ENCODE results near the gene GPSM1. TPM values are rescaled to one million over a fixed set of nuclear protein-coding genes. Genes with fewer than 3 reads are reported as not detected.
"Not testable (repeated sequence)": the region's sequence is repeated elsewhere in the genome, so short reads cannot be mapped to it uniquely, and the experiment has no call there.

The GPSM1 gene
- polyA plus RNA-seq, 1 donor = 28.5 TPM

DNA sequence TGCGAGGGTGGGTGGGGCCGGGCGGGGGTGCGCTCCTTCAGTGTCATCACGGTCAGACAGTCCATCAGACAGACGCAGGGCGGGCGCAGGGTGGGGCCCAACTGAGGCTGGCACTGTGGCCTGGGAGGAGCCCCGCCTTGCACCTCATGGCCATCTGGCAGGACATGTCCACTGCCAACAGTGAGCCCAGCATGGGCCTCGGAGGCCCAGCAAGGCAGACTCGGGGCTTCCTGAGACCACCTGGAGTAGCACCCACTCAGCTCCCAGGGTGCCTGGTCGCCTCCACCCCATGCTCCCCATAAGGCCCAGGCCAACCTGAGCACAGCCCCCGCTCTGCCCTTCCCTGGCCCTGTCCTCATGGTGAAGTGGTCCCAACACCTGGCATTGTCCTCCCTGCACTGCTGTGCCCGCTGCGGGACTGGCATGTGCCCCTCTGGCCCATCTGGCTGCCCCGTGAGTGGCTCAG is 8.5 kb upstream of the GPSM1 start:
- DNase-seq = no peak

DNA sequence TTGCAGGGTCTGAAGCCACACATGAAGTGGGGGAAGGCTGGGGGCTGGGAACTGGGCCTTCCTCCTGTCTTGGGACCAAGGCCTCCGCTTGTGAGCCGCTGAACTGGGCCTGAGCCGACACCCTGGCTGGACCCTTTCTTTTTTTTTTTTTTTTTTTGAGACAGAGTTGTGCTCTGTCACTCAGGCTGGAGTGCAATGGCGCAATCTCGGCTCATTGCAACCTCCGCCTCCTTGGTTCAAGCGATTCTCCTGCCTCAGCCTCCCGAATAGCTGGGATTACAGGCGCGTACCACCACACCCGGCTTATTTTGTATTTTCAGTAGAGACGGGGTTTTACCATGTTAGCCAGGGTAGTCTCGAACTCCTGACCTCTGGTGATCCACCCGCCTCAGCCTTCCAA is 8.1 kb upstream of the GPSM1 start:
- not testable (repeated sequence) for DNase-seq

DNA sequence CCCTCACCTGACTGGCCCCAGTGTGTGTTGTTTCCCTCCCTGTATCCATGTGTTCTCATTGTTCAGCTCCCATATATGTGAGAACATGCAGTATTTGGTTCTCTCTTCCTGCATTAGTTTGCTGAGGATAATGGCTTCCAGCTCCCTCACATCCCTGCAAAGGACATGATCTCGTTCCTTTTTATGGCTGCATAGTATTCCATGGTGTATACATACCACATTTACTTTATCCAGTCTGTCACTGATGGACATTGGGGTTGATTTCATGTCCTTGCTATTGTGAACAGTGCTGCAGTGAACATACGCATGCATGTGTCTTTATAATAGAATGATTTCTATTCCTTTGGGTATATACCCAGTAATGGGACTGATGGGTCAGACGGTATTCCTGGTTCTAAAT is 7.4 kb upstream of the GPSM1 start:
- not testable (repeated sequence) for DNase-seq

DNA sequence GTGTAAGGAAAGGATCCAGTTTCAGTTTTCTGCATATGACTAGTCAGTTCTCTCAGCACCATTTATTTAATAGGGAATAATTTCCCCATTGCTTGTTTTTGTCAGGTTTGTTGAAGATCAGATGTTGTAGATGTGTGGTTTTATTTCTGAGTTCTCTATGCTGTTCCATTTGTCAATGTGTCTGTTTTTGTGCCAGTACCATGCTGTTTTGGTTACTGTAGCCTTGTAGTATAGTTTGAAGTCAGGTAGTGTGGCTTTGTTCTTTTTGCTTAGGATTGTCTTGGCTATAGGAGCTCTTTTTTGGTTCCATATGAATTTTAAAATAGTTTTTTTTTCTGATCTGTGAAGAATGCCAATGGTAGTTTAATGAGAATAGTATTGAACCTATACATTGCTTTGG is 6.4 kb upstream of the GPSM1 start:
- not testable (repeated sequence) for DNase-seq

DNA sequence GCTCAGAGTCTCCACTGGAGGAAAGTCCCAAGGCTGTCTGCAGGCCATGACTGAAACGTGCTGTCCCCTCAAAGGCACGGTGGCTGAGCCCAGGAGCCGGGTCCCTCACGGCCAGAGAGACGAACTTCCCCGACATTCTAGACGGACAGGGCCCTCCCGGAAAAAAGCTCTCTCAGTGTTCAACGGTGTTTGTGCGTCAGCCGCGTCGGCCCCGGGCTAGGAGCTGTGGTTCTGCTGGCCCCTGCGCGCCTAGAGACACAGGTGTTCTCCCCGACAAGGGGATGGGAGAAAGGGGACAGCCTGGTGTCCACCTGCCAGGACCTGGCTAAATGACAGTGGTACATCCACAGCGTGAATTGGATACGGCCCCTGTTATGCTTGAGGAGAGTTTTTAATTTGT is 5.8 kb upstream of the GPSM1 start:
- no peak for DNase-seq

DNA sequence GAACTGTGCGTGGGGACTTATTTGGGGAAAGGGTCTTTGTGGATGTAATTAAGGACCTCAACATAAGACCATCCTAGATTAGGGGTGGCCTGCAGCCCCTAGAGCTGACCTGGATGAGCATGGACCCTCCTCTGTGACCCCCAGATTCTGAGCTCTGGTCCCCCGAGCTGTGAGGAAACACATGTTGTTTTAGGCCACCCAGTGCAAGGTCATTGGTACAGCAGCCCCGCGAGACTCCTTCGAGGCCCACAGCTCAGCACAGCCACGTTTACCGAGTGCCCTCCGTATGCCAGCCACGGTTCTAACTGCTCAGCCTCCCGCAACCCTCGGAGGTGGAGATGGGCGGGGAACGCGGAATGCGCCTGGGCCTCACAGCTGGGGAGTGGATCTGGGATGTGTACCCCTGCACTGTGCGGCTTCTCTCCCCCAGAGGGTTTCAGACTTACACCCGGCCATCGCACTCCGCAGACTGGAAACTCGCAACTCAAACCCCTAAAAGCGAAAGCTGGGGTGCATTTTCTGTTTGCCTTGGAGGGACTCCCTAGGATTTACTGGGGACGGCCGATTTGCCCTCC is 4.5 kb upstream of the GPSM1 start:
- no peak for DNase-seq

DNA sequence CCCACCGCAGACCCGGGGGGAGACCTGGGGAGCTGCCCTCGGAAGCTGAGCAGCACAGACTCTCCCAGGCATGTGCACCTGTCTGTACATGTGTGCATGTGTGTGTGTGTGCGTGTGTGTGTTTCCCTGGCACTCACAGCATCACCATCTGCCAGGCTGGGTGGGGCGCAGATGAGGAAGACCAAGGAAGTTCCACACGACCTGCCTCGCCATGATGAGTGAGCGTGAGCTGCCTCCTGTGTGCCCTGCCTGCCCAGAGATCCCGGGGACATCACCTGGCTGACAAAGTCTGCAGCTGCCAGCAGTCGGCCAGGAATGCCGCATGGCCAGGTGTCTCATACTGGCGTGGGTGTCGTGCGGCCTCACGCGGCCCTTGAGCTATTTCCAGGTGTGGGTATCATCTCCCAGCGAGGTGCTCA is 4.0 kb upstream of the GPSM1 start:
- no peak for DNase-seq

DNA sequence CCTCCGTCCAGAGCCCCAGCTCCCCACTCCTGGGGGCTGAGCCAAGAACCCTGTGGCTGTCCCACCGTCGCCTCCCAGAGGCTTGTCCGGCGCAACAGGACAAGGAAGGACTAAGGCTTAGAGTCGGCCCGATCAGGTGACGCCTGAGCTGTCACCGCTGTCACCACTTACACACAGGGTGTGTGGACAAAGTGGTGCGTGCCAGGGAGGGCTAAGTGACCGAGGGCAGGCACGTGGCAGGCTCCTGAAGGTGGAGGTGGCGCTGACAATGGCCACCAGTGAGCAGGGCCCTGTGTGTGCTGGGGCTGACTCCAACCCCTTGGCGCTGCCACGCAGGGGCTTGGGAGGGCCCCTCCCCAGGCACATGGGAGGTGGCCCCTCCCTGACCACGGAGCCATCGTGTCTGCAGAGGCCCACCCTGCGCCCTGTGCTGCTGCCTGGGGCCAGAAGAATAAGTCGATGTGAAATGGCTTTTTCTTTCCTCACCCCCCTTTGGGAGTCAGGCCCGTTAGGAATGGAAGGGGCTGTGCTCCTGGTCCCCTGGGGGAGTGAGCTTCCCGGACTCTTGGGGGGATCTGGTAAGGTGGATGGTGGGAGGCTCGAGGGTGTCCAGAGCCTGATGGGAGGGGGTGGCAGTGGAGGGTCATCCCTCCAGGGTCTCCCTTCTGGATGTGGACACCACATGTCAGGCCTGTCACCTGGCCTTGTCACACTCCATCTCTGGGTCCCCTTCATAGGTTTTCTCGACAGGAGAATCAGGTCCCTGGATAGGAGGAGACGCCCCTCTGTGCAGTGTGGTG is 2.6 kb upstream of the GPSM1 start:
- DNase-seq = no peak

DNA sequence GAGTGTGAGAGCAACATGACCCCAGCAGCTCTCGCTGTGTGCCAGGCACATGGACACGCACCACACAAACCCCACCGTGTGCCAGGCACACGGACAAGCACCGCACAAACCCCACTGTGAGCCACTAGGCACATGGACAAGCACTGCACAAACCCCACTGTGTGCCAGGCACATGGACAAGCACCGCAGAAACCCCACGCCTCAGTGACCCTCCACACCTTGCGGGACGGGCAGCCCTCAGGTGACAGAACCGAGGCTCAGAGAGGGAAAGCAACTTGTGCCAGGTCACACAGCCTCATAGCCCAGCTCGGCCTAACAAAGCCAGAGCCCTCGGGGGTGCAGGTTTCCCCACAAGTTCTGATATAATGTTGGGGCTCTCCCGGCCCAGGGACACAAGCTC is 2.0 kb upstream of the GPSM1 start:
- DNase-seq = no peak

DNA sequence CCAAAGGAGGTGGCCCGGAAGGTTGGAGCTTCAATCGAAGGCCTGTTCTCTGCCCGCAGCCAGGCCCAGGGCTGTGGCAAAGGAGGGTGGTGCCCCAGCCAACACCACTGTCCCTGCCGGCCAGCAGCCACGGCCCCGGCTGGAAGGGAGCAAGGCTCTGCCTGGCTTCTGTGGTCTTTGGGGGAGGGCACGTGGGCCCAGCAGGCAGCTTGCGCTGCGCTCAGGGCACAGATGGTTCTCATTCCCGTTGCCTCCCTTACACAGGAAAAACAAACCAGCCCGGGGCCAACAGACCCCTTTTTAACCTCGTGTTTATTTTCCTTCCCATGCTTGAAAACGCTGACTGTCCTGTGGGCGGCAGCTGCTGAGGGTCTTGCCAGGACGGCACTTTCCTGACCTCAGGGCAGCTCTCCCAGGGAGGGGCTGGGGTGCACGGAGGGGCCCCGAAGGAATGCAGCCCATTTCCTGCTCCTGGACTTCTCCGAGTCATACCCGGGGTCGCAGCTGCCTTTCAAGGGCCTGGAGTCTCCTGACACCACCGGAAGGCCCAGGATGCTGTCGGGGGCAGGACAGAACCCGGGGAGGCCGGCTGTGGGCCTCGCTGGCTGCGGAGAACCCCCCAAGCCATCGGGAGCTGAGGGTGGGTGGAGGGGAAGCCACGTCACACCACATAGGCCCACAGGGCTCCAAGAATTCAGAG is 1.1 kb upstream of the GPSM1 start:
- DNase-seq = no peak

DNA sequence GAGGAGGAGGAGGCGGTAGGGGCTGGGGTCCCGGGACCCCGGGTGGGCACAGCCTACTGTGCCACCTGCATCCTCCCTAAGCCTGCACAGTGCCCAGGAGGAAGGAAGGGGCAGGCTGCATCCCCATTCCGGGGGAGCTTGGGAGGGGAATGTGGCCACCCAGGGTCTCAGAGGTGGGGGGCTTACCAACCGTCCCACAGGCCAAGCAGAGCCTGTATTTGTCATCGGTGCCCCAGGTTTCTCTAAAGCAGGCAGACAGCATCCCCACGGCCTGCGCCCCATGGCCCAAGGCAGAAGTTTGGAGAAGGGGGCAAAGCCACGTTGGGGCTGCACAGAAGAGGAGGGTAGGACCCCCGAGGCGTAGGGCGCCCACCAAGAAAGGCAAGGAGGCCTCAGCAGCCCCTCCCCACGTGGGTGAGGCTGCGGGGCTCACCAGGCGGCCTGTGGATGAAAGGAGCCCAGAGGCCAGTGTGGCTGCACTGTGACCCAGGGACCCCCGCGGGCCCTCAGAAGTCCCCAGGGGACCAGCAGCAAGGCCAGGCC is 507 bp upstream of the GPSM1 start:
- DNase-seq = no peak

DNA sequence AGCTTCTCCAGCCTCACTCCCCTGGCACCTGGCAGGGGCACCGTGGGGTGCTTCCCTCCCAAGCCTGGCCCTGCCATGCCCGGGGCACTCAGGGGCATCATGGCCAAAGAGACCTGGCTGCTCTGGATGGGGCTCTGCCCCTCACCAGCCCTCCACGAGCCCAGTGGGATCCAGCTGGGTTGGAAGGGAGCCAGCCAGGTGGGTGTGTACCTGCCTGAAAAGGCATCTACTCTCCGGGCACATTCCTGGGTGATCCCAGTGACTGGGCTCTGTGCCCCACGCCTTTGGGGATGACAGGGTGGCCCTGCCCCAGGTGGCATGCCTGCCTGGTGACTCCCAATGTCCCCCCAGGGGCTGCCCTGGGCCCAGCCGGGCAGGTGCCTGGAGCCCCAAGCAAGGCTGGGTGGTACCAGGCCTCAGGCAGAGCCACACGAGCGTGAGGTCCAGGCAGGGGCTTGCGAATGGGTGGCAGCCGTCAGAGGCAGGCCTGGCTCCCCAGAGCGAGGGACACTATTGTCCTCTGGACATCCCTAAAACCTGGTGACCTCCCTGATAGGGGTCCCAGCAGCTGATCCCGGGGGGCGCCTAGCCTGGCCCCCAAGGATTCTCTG is 777 bp downstream of the GPSM1 start:
- no peak for DNase-seq

DNA sequence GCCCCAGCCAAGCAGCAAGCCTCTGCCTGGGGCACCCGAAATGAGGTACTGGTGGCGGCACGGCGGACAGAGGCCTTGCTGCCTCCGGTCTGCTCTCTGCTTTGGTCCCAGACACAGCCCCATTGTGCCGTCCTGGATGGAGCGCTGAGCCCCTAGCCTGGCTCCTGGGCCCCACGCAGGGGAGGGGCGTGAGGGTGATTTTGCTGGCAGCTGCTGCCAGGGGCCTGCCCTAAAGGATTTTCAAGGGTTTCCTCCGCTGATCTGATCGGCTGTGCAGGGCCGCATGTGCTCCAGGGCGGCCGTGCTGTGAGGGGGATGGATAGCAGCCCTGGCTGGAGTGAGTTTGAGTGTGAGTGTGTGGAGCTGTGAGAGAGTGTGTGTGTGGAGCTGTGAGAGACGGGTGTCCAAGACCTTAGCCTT is 1.3 kb downstream of the GPSM1 start:
- DNase-seq = no peak

DNA sequence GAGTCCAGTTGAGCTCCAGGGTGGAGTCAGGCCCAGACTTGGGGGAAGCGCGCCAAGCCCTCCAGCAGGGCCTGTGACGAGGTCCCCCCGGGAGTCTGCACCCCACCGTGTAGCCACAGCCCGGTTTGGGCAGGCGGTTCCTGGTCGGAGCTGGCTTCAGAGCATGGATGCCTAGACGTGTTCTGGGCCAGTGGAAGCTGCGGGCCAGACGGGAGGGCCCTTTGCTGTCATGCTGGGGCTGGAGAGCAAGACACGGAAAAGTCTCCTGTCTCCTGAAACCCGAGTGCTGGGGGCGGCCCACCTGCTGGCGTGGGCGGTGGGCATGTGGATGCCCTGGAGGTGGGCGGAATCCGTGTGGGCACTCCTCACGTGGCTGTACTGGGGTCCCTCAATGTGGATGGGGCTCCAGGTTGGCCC is 1.9 kb downstream of the GPSM1 start:
- DNase-seq = no peak

DNA sequence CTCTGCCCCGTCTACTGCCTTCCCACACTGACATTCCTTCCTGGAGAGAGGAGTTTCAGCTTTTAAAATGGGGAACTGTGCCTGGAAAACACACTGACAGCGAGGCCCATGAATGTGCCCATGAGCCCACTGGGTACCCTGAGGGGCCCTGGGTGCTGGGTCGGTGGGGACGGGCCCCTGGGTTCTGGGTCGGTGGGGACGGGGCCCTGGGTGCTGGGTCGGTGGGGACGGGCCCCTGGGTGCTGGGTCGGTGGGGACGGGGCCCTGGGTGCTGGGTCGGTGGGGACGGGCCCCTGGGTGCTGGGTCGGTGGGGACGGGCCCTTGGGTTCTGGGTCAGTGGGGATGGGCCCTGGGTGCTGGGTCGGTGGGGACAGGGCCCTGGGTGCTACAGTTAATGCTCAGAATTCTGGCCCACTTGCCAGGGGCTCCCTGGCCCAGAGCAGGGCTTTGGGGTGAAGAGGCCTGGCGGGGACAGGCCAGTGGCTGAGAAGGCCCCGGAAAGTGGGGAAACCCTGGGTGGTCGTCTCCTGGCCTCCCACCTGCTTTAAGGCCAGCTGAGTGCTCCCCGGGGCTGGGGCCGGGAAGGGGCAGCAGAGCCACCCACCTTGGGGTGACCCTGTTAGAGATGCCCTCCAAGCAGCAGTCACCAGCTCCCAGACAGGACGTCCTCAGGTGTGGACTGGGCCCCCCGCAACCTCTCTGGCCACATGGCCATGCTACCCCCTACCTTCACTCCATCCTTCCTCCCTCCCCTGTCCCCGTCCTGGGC is 2.5 kb downstream of the GPSM1 start:
- no peak for DNase-seq

DNA sequence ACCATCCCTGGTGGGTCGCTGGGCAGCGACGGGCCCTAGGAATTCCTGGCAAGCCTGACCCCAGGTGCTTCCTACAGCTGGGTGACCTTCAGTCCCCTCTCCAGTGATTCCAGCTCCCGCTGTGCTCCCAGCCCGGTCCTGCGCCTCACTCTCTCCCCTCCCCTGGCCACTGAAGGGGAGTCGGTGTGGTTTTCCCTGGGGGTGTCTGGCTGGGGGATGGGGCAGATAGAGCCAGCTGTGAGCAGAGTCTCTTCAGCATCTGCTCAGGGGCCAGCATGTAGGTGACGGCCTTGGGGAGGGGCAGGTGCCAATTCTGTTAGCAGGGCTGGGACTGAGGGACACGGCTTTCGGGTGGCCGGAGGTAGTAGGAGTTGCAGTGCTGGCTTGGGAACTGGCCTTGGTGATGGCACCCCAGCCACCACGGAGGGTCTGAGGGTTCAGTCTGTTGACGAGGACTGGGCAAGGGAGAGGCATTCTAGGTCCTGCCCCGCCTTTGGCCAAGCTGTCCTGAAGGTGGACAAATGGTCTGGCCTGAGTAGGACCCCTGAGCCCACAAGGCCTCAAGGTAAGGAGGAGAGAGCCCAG is 3.2 kb downstream of the GPSM1 start:
- no peak for DNase-seq

DNA sequence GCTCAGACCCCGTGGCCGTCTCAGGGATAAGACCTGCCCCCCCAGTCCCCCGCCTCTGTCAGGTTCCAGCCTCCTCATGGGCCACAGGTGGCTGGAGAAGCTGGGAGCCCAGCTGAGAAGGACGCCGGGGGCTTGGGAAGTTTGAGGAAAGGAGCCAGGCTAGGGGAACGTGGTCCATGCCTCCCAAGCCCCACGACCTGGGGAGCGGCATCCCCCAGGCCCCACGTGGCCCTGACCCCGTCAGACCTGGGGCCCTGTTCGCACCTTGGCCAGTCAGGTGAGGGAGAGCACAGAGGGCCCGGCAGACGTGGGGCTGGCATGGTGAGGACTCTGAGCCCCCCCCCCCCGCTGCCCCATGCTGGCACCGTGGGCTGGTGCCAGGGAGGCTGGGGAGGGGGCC is 3.7 kb downstream of the GPSM1 start:
- no peak for DNase-seq

DNA sequence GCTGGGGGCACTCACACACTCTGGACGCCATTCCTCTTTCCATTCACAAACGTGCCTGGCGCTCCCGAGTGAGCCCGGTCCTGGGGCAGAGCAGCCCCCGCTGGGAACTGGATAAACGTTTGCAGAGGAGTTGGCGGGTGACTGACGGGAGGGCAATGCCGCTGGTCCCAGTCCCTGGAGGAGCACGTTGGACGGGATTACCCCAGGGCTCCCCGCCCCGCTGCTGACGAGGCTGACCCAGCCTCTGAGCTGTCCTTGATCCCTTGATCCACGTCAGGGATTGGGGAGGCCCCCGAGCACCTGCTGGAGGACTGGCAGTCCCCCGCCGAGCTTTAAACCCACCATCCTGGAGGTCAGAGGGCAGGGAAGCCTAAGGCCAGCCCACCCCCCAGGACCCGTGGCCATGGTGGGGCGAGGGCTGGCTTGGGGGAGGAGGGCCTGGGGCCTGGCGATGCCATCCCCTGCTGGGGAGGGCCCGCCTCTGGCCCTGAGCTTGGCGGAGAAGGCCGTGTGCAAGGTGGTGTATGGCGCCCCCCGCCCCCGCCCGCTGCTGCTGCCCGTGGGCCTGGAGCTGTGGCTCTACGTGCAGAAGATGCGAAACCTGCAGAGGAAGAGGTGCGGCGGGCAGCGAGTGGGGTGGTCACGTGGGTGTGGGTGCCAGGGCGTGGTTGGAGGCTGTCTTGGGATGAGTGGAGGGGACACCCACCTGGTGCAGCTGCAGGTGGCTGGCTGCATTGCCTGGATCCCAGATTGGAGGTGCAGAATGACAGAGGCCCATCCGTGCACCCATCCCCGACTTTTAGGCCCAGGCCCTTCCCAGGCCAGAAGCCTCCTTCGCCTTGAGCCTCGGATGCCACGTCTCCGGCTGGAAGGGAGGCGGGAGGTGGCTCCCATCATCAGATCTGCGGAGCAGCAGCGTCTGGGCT is 4.5 kb downstream of the GPSM1 start:
- no peak for DNase-seq

DNA sequence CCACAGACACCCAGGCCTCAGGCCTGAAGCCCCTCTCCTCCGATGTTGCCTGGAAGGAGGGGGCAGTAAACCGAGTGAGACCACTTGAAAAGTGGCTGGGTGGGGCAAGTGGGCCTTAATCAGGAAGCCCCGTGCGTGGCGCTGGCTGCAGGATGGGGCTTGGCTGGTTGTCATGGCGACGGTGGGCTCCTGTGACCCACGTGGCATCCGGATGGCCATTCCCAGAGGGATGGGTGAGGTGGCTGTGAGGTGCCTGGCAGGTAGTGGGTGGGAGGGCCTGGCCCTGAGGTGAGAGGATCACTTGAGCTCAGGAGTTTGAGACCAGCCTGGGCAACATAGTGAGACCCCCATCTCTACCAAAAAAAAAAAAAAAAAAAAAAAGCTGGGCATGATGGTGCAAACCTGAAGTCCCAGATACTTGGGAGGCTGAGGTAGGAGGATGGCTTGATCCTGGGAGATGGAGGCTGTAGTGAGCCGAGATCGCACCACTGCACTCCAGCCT is 5.2 kb downstream of the GPSM1 start:
- DNase-seq = no peak

DNA sequence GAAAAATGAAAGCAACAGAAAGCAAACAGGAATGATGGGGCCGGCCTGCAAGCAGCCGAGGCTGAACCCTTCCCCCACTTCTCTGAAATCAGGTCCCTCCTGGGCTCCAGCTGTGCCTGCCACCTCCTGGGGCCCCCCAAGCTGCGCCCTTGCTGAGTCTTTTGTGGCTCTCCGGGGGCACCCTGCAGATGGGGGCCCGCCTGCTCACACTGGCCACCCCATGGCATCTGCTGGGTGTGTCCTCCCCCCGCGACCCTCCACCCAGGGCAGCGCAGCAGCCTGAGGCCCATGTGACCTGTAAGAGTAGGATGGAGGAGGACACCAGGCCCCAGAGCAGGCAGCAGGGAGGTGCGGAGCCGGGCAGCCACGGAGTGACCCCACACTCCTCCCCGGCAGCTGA is 5.7 kb downstream of the GPSM1 start:
- DNase-seq = no peak
